ENCODE data around the gene JARID2.

- no peak for TF ChIP-seq CTCF (IDR thresholded peaks at IDR 0.05)
- TF ChIP-seq POLR2A (IDR thresholded peaks at IDR 0.05): no peak
These were observed 155.9 kb downstream of the JARID2 start for GRCh38 chr6:15401769-15402250.
